Fibroblast of peridontal ligament (primary cell): ENCODE data around the gene IKBKE.
A peak's percentile ranks its signal among the peaks of the same experiment; 100 is the strongest.

ENCODE experiments used
- DNase-seq: peaks from one replicate; pipeline ENCODE4 v3.0.0-alpha.2; 2010; ENCODE audit errors: extremely low read depth

The IKBKE gene

DNA sequence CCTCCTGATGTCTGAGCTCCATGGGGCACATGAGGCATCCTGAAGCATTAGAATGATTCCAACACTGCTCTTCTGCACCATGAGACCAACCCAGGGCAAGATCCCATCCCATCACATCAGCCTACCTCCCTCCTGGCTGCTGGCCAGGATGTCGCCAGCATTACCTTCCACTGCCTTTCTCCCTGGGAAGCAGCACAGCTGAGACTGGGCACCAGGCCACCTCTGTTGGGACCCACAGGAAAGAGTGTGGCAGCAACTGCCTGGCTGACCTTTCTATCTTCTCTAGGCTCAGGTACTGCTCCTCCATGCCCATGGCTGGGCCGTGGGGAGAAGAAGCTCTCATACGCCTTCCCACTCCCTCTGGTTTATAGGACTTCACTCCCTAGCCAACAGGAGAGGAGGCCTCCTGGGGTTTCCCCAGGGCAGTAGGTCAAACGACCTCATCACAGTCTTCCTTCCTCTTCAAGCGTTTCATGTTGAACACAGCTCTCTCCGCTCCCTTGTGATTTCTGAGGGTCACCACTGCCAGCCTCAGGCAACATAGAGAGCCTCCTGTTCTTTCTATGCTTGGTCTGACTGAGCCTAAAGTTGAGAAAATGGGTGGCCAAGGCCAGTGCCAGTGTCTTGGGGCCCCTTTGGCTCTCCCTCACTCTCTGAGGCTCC is 26.0 kb downstream of the IKBKE start:
- no peak for DNase-seq

DNA sequence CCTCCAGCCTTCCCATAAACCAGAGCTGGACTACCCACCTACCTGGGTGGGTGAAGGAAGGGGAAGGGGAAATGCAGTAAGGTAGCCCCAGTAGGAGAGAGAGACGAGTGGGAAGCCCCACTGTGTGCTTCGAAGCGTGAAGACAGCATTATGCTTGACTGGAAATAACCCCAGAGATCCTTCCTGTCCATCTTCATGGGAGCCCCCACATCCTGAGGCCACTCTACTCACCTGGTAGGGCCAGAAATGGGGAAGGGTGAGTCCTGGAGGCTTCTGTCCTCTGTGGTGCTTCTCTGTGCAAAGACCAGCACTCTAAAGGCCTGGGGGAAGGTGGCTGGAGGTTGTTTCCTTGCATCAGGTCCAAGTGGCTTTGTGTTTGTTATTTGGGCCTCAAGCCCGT is 27.1 kb downstream of the IKBKE start:
- no peak for DNase-seq

DNA sequence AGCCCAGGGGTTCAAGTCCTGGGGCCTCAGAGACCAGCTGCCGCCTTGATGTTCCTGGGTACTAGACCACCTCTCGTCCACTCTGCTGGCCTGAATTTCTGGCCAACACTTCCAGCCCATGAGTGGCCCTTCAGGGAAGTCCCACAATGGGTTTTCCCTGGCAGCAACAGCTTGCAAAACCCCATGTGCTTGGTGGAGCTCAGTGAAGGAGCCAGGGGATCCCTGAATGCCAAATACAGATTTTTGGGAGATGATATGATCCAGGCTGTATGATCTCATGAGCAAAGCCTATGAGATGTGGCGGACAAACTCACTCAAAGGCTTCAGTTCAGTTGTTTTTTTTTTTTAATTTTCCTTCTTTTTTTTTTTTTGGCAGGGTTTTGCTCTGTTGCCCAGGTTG is 27.5 kb downstream of the IKBKE start:
- peak; percentile 55 for DNase-seq

DNA sequence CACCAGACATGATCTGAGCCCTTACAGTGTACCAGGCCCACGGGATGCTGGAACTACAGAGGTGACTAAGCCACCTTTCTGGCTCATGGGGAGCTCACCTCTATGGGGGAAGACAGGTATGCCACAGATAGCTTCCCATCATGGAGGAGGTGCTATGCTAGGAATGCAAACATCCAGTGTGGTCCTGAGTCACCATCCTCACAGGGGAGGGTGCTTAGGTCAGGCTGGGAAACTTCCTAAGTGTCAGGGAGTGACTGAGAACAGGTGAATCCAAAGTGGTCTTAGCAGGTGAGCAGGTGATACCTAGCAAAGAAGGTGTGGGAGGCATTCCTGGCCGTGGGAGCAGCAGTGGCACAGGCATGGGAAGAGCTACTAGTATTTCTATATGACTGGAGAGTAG is 28.4 kb downstream of the IKBKE start:
- no peak for DNase-seq

DNA sequence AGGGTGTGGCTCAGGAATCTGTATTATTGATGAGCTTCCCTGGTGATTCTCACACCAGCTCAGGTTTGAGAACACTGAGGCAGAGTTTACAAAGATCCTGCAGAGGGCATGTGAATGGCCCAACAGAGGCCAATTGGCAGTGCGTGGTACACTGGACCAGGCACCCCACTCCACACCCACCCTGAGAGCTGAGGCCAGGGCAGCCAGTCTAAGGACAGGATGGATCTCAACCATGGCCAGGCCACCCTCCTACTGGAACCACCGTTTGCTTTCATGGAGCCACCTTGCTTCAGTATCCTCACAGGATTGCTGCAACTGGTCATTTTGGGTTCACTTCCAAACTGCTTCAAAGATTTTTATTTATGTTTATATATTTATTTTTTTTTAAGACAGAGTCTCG is 29.8 kb downstream of the IKBKE start:
- no peak for DNase-seq

DNA sequence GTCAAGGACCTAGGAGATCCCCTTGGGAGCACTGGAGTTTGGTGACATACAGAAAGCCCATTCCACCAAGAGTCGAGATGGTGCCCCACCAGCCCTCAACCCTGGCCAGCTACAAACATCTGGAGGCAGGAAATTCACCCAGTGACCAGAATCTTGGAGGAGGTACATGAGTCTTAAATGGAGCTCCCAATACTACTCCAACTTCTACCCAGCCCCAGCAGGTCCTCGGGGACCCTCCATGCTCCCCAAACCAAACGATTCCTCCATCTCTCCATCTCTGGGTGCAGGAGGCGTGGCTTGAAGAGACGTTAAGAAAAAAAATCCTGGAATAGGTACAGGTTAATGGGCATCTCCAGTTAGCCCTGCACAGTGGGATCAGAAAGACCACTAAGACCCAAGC is 31.6 kb downstream of the IKBKE start:
- no peak for DNase-seq

DNA sequence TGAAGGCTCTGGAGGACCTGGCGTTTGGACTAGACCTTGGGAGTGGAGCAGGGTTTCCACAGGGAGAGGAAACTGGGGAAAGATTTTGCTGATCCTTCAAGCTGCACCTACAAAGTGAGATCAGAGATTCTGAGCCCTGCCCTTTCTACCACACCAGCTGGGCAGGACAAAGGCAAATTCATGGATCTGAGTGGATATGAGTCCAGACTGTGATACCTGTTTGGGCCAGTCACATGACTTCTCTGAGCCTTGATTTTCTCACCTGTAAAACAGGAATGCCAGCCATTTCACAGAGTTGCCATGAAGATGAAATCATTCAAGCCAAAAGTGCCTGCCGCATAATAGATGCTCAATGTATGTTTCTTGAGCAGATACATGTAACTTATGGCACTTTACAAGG is 32.1 kb downstream of the IKBKE start:
- no peak for DNase-seq

DNA sequence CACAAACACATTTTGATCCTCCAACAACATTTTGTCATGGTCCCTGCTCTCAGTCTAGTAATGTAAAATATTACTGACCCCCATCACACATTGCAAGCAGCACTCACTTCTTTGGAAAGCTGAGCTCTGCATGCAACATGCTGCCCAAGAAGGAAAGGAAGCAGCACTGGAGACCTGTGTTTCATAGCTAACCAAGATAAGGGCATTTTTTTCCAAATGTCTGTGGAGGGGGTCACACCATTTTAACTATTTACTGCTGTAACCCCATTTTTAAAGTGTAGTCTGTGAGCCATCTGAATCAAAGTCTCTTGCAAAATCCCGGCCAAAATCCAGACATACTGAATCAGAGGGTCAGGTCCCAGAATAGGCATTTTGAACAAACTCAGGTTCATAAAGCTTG is 32.5 kb downstream of the IKBKE start:
- DNase-seq, result no peak

DNA sequence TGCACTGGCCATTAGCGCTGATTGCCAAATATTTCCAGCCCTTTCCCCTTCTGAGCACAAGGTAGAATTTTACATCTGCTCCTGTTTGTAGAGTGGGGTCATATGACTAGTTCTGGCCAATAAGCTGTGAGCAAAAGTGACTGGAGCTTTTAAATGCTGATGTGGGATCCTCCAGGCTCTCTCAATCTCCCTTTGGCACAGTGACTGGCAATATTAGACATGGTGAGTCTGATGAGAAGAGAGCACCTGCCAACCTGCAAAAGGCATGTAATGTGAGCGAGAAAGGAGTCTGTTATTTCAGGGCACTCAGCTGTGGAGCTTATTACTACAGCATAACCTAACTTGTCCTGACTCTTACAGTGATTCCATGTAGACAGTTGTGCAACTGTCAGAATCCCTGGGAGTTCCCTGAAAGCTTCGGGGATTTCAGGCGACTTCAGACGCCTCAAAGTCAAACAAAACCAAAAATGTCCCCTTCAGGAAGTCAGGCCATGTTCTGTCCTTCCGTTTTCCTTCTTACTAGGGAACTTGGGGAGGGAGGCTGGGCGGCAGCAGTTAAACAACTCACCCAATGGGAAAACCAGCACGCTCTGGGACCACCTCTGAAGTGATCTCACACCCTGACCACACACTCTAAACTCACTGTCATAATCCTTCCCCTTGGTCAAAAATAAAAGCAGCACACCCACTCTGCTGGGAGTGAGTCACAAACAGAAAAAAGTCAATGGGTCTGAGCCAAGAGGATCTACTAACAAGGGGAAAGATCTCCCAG is 33.5 kb downstream of the IKBKE start:
- peak; percentile 98 for DNase-seq

DNA sequence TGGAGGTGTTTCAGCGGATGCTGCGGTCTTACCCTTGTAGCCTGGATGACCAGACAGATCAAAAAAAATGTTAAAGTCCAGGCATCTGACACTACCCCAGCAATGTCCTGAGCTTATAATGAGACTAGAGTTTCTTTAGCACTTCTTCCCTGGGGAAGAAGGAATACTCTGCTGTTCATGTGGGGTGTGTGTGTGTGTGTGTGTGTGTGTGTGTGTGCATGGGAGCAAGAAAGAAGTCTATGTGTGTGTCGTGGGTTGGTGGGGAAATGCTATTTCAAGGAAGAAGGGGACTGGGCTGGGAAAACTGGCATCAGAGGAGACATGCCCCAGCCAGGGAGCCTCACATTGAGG is 34.1 kb downstream of the IKBKE start:
- no peak for DNase-seq

DNA sequence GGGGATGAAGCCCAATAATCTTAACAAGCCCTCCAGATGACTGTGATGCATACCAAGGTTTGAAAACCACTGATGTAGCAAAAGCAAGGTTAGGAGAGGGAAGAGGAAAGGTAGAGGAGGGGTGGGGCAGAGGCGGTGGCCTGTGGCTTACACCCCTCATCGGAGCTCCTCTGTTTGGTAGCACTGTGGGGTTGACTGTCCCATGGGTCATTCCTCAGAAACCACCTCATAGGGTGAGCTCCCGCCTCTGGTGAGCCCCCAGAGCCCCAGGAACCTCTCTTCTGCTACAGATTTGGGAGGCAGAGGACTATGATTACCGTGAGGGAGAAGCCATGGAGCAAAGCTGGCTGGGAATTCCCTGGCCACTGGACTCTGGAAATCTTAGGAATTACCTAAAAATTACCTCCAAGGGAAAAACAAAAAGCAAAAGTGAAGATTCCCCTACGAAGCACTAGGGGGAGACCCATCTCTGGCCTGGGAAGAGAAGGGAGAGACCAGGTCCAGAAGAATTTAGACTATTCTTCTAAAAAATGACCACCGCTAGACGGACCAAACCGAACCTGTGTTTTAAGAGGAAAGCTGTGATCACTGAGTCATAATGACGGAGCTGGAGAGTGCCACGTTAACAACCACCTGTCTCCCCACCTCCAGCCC is 35.6 kb downstream of the IKBKE start:
- DNase-seq, result peak; percentile 57

DNA sequence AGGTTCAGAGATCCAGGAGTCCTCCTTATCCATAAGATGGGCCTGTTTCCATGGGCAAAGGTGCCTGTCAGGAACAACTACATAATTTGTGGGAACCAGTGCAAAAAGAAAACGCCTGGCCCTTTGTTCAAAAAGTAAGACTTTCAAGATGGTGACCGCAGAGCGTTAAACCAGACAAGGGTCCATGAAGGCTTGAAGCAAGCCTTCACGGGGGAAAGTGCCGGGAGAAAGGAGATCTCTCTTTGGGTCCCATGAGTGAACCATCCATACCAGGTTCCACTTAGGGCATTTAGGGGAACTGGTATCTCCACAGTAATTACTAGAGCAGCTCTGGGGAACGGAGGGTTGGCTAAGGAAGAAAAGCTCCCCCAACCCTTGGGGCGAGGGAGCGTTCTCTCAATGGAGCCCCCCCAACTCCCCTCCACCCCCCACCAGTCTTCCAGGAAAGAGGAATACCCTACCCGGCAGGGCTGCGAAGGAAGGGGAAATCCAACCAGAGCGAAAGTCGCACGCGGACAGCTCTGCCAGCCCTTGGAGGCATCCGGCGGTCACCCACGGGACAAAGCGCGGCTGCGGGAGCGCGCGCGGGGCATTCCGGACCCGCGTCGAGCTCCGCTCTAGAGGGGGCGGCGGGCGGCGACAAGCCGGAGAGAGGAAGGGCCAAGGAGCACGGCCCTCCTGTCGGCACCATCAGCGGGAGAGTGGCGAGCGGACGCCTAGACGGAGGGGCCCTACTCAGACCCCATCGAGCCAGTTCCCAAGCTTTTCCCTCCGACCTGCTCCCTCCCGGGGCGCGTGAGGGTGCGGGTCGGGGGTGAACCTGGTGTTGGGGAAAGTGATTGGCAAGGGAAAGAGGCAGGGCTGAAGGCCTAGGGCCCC is 36.4 kb downstream of the IKBKE start:
- DNase-seq, result no peak

DNA sequence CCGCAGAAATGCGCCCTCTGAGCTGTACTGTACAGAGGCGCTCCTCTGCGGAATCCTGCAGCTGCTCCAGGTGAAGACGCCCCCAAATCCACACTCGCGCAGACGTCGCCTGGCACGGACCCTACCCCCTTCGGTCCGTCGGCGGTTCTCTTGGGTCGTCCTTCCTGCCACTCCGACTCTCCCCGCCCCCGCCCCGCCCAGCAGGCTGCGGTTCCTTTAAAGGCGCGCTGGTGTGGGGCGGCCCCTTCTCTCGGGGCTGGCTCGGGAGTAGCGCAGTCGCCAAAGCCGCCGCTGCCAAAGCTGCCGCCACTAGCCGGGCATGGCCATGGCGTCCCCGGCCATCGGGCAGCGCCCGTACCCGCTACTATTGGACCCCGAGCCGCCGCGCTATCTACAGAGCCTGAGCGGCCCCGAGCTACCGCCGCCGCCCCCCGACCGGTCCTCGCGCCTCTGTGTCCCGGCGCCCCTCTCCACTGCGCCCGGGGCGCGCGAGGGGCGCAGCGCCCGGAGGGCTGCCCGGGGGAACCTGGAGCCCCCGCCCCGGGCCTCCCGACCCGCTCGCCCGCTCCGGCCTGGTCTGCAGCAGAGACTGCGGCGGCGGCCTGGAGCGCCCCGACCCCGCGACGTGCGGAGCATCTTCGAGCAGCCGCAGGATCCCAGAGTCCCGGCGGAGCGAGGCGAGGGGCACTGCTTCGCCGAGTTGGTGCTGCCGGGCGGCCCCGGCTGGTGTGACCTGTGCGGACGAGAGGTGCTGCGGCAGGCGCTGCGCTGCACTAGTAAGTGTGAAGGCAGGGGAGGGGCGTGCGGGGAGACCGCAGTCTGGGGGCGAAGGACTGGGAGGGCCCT is 37.2 kb downstream of the IKBKE start, which contains the start of gene RASSF5:
RASSF5 (plus strand) TSS at position 248 of the 846 bp plus-strand sequence; CDS start at position 320, 72 bp downstream.
- DNase-seq, result peak; percentile 49

DNA sequence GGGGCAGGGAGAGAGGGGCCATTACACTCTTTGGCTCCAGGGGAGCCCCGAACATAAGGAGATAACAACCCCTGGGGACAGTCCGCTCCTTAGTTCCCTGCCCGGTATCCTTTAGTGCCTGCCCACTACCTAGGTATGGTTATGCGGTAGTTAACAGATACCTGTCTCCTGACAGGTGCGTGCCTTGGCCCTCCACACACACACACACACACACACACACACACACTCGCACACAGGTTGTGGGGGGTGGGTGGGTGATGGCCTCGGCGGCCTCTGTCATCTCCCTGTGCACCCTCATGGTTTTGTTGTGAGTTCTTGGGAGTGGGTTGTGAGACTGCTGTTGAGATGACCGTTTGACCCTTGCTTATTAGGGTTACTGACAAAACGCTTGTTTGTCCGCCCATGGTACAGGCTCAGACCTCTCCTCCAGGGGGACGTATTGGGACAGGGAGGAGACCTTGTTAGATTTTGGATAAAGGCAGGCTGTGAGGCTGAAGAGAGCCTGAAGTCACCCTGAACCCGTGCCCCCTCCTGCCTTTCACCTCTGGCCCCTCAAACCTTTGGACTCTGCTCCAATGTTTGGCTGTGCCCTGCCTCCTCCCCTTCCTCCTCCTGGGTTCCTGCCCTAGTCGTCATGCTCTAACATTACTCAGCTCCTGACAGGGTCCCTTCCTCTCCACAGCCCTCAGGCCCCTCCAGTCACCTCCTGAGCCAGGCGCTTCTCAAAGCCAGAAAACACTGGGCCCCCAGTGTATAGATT is 38.0 kb downstream of the IKBKE start:
- DNase-seq, result no peak

DNA sequence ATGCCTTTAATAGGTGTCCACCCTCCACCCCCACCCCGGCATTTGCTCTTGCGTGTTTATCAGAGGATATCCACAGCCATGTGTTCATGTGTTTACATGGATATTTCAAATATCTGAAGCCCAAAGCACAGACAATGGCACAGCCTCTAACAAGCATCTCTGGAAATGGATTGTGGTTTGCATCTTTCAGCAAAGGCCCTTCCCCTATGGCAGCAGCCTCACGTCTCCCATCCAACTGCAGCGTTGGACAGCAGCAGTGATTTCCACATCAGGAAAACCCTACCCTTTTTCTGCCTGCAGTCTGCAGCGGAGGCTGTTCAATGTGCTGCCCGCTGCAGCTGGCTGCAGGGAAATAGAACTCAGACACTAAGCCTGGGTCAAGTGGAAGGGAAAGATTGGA is 38.7 kb downstream of the IKBKE start:
- peak; percentile 79 for DNase-seq

DNA sequence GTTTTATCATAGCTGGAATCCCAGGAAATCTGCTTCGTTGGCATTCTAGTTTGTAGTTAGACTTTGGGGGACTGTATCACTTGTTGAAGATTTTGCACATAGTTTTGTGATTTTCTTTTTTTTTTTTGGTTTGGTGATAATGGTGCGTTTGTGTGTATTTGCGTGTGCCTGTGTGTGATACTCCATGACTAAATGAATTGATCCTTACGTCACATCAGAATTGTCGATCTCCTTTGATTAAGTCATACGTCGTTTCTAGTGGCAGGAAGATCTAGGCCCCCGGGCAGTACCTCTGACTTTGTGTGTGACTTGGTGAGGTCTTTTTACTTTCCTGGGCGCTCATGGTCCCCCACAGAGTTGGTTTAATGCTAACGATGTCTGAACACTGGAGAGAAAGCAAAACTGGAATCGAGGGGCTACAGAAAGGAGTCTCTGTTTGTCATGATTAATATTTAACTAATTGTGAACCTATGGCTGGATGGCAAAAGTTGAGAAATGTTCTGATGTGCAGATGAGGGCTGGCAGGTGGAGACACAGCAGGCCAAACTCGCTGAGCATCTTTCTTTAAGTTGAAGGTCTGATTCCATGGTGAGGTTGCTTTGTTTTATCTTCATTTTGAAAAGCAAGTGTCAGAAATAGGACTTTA is 39.5 kb downstream of the IKBKE start:
- no peak for DNase-seq

DNA sequence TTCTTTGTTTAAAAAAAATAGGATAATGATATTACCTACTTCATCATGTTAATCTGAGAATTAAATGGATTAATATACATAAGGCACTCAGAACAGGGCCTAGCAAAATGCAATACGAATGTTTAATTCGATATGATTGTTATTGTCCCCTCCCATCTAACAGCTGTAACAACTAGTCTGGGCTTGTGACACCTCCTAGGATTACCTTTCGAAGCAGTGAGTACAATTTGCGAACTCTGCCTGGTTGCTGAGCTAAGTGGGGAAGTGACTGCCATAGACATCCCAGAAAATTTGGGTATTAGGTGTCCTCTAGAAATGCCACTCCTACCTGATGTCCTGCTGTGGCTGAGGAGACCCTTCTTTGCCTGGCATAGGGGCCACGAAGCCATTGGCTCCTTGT is 40.1 kb downstream of the IKBKE start:
- DNase-seq, result no peak

DNA sequence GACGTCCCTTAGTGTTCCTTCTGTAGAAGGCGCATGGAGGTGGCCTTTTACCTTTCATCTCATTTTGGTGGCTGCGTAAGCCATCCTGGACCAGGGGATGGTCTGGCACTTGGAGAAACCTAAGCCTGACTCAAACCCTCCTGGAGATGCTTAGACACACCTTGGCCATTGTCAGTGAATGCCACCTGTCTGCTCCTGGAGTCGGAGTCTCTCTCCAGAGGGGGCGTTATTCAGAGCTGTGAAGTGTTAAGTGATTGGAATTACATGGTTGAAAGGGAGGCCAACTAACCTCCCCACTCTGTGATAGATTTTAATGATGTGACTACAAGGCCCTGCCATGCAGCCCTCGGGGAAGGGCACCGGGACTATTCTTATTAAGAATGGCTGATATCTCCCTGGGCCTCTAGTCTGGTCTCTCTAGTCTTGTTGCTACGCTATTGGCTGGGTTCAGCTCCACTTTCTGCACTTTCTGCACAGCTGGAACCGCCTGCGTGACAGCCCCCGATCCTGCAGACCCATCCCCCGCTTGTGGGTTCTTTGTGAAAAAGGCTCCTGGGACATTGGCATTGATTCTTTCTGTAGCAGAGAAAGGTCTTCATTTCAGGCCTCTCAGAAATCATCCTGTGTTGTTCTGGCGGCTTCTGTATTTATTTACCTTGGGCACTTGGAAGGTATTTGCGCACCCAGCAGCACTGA is 41.2 kb downstream of the IKBKE start:
- DNase-seq, result no peak
